Measurements from ENCODE around the gene TIPARP. TPM values are rescaled to one million over a fixed set of nuclear protein-coding genes. Genes with fewer than 3 reads are reported as not detected.

Gene TIPARP
- total and polyA plus RNA-seq, 2 of the 8 experiments (the other 6 are each of a cell fraction or from before 2014, with no cell fraction given), result 1.6 to 5.8 TPM

DNA sequence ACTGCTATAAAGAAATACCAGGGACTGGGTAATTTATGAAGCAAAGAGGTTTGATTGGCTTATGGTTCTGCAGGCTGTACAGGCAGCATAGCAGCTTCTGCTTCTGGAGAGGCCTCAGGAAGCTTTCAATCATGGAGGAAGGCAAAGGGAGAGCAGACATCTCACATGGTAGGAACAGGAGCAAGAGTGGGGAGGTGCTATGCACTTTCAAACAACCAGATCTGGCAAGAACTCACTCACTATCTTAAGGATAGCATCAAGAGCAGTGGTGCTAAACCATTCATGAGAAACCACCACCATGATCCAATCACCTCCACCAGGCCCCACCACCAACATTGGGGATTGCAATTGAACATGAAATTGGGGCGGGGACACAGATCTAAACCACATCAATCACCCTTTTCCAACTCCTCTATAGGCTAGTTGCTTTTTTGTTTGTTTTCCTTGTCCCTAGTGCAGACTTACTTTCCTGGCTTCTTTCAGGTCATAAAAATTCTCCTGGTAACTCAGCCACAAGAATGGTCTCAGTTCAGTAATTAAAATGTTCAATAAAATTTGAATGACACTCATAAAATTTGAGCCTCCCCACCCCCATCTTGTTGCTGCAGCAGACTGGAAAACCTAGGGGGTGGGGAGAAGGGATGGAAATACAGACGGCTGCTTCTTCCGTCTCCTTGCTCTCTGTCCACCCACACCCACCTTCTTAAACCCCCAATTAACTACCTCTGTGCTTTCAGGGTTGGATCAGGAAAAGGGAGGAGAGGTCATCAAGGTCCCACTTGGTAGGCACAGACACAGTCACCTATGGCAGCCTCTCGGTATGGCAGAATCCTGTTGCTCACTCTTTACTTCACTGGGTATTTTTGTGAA, 16.3 kb upstream of the TIPARP start (continued):
- no peak for TF ChIP-seq BCL11A (IDR thresholded peaks at IDR 0.05; ENCODE audit: low read depth in 2 of 2, low read length in 2 of 2)
- no peak for TF ChIP-seq SAP30 (IDR thresholded peaks at IDR 0.05; ENCODE audit: insufficient read depth, insufficient replicate concordance, low read length)
- TF ChIP-seq MAX (IDR thresholded peaks at IDR 0.05), result no peak
- TF ChIP-seq TEAD4 (IDR thresholded peaks at IDR 0.05; ENCODE audit: low read depth, low read length), result no peak
- no peak for TF ChIP-seq CBX5 (IDR thresholded peaks at IDR 0.05; ENCODE audit: low read depth, low read length)
